ENCODE results near the gene GPR146. TPM values are rescaled to one million over a fixed set of nuclear protein-coding genes. Genes with fewer than 3 reads are reported as not detected.
"Not testable (repeated sequence)": the region's sequence is repeated elsewhere in the genome, so short reads cannot be mapped to it uniquely, and the experiment has no call there.

The GPR146 gene
- total and polyA plus RNA-seq, 2 donors from 2014 or later, result 7.6 to 10.3 TPM

DNA sequence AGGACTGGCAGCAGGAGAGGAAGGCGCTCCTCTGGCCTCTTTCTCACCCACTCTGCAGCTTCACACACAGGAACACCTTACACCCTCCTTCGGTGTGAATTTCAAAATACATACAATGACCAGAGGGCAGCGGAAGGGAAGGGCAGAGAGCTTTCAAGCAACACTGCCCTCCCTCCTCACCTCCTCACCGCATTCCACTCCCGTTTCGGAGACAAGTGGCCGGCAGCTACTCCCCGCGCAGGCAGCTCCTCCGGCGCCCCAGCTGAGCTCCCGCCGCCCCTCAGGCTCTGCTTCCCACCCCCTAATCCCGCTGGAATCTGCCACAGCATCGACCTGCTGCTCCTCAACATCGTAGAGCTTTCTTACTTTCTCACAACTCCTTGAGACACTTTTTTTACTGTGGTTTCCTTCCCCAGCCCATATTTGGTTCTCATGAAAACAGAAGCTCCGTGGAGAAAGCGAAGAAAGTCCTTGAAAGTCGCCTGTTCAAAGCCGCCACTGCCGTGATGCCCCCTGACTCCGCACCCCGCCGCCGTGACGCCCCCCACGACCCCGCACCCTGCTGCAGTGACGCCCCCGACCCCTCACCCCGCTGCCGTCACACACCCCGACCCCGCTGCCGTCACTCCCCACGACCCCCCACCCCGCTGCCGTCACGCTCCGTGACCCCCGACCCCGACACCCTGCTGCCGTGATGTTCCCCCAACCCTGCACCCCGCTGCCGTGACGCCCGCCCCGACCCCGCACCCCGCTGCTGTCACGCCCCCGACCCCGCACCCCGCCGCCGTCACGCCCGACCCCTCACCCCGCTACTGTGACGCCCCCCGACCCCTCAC is 29.0 kb downstream of the GPR146 start:
- Histone ChIP-seq H3K27ac (ENCODE audit: low read depth in 2 of 2, low read length in 2 of 2) (no peak overlapping the region), H3K27me3 (ENCODE audit: control insufficient read depth, insufficient read depth, low read length) (no peaks in the 10 kb centered on the region), H3K4me1 (ENCODE audit: control insufficient read depth in 2 of 3, insufficient read depth in 2 of 3, low read depth in 1 of 3, low read length in 3 of 3) (peaks cover 0 to 6% (median 0%) of the 10 kb centered on the region in 3 donors), H3K4me3 (ENCODE audit: low read length in 3 of 3) (no peak overlapping the region), H3K36me3 (ENCODE audit: control insufficient read depth in 2 of 3, insufficient read depth in 3 of 3, low read length in 3 of 3) (peaks cover 0 to 2% (median 0%) of the 10 kb centered on the region in 3 donors), H3K9me3 (ENCODE audit: control insufficient read depth in 2 of 3, insufficient read depth in 1 of 3, low read length in 3 of 3) (peaks cover 0 to 2% (median 0%) of the 10 kb centered on the region in 3 donors), H3K9ac (ENCODE audit: low read length in 3 of 3) (no peak overlapping the region)
- peak in 3 of 5 donors; percentile 77 to 79 (median 78) for DNase-seq
- TF ChIP-seq, protein P1, sequence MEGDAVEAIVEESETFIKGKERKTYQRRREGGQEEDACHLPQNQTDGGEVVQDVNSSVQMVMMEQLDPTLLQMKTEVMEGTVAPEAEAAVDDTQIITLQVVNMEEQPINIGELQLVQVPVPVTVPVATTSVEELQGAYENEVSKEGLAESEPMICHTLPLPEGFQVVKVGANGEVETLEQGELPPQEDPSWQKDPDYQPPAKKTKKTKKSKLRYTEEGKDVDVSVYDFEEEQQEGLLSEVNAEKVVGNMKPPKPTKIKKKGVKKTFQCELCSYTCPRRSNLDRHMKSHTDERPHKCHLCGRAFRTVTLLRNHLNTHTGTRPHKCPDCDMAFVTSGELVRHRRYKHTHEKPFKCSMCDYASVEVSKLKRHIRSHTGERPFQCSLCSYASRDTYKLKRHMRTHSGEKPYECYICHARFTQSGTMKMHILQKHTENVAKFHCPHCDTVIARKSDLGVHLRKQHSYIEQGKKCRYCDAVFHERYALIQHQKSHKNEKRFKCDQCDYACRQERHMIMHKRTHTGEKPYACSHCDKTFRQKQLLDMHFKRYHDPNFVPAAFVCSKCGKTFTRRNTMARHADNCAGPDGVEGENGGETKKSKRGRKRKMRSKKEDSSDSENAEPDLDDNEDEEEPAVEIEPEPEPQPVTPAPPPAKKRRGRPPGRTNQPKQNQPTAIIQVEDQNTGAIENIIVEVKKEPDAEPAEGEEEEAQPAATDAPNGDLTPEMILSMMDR (IDR thresholded peaks at IDR 0.05; ENCODE audit: borderline replicate concordance, extremely low read depth, insufficient read depth), result no peak
- no peak for FAIRE-seq
- intact Hi-C loops (cut with DNase I), result no loop called here

DNA sequence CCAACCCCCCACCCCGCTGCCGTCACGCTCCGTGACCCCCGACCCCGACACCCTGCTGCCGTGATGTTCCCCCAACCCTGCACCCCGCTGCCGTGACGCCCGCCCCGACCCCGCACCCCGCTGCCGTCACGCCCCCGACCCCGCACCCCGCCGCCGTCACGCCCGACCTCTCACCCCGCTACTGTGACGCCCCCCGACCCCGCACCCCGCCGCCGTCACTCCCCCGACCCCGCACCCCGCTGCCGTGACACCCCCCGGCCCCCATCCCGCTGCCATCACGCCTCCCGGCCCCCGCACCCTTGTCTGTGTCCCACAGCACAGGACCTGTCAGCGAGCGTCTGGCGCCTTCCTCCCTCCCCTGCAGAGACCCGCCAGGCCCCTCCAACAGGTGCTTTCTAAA is 29.7 kb downstream of the GPR146 start:
- DNase-seq; intact Hi-C loops (cut with DNase I); FAIRE-seq: not testable (repeated sequence)

DNA sequence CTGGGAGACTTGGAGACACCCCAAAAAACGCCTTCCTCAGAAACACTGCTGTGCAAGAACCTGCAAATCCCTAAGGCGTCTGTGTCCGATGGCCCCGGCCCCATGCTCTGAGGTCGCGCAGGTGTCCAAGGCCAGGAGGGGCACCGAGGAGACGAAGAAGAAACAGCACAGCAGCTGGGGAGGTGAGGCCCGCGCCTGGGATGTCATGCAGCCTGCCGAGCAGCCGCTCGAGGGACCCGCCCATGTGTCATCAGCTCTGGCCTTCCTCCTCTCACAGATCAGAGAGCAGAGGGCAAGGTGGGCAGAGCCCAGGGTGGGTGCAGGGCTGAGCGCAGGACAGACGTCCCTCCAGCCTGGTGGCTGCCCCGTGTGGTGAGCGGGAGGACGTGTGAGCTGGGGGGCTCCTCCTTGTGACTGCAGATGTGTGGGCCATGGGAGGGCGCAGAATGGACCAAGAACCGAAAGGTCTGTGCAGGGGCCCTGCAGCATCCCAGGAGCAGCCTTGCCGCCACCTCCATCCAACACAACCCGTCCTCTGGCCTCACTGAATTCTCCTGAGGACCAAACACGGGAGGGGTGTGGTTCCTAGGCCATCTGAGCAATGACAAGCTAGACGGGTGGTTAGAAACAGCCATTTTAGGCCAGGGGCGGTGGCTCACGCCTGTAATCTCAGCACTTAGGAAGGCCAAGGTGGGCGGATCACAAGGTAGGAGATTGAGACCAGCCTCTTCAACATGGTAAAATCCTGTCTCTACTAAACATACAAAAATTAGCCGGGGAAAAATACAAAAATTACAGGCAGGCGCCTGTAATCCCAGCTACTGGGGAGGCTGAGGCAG is 30.5 kb downstream of the GPR146 start:
- no peak overlapping the region for H3K4me3 ChIP-seq (ENCODE audit: low read length in 3 of 3)
- FAIRE-seq (no peak), DNase-seq (no peak)
- H3K36me3 ChIP-seq (ENCODE audit: control insufficient read depth in 2 of 3, insufficient read depth in 3 of 3, low read length in 3 of 3), result peaks cover 0 to 2% (median 0%) of the 10 kb centered on the region in 3 donors
- no peak overlapping the region for H3K27ac ChIP-seq (ENCODE audit: low read depth in 2 of 2, low read length in 2 of 2)
- H3K9me3 ChIP-seq (ENCODE audit: control insufficient read depth in 2 of 3, insufficient read depth in 1 of 3, low read length in 3 of 3), result peaks cover 0 to 2% (median 0%) of the 10 kb centered on the region in 3 donors
- no peak overlapping the region for H3K9ac ChIP-seq (ENCODE audit: low read length in 3 of 3)
- H3K4me1 ChIP-seq (ENCODE audit: control insufficient read depth in 2 of 3, insufficient read depth in 2 of 3, low read depth in 1 of 3, low read length in 3 of 3), result peaks cover 0 to 8% (median 0%) of the 10 kb centered on the region in 3 donors
- TF ChIP-seq, protein P1 (IDR thresholded peaks at IDR 0.05; ENCODE audit: borderline replicate concordance, extremely low read depth, insufficient read depth), result no peak
- no peaks in the 10 kb centered on the region for H3K27me3 ChIP-seq (ENCODE audit: control insufficient read depth, insufficient read depth, low read length)
- intact Hi-C loops (cut with DNase I), result no loop called here

More for the DNA sequence above, 29.7 kb downstream of the GPR146 start:
- not testable (repeated sequence) for H3K27ac ChIP-seq (ENCODE audit: low read depth in 2 of 2, low read length in 2 of 2); H3K36me3 ChIP-seq (ENCODE audit: control insufficient read depth in 2 of 3, insufficient read depth in 3 of 3, low read length in 3 of 3); H3K27me3 ChIP-seq (ENCODE audit: control insufficient read depth, insufficient read depth, low read length); H3K4me1 ChIP-seq (ENCODE audit: control insufficient read depth in 2 of 3, insufficient read depth in 2 of 3, low read depth in 1 of 3, low read length in 3 of 3); H3K4me3 ChIP-seq (ENCODE audit: low read length in 3 of 3); H3K9me3 ChIP-seq (ENCODE audit: control insufficient read depth in 2 of 3, insufficient read depth in 1 of 3, low read length in 3 of 3); H3K9ac ChIP-seq (ENCODE audit: low read length in 3 of 3)

Data from kidney (tissue), 14 donors.